Measurements from ENCODE around the gene TLX1.

TLX1 gene

GRCh38 chr10:101095550-101096213, 35.4 kb upstream of the TLX1 start:
- TF ChIP-seq MAX (IDR thresholded peaks at IDR 0.05; ENCODE audit: low read depth, low read length) (0 out of 2 replicates have a peak, but pooled peaks have one; percentile 12), MYC (IDR thresholded peaks at IDR 0.05; ENCODE audit: low read depth, low read length) (no peak), POLR2A (IDR thresholded peaks at IDR 0.05; ENCODE audit: extremely low read depth, insufficient read length) (no peak), CTCF (IDR thresholded peaks at IDR 0.05; ENCODE audit: low read depth, low read length) (peak; percentile 97)

GRCh38 chr10:101096378-101096777, 34.7 kb upstream of the TLX1 start:
- DNase-seq (ENCODE audit: low read depth) = no peak
- no peak for TF ChIP-seq MAX (IDR thresholded peaks at IDR 0.05; ENCODE audit: low read depth, low read length)
- TF ChIP-seq CTCF (IDR thresholded peaks at IDR 0.05; ENCODE audit: low read depth, low read length) = no peak
- TF ChIP-seq MYC (IDR thresholded peaks at IDR 0.05; ENCODE audit: low read depth, low read length) = no peak
- TF ChIP-seq POLR2A (IDR thresholded peaks at IDR 0.05; ENCODE audit: extremely low read depth, insufficient read length) = no peak

More at GRCh38 chr10:101095550-101096213, 35.4 kb upstream of the TLX1 start:
- peak; percentile 68 for DNase-seq (ENCODE audit: low read depth)
- H3K4me3 ChIP-seq (ENCODE audit: low read depth, low read length) = no peak overlapping the region

GRCh38 chr10:101097881-101098280, 33.2 kb upstream of the TLX1 start:
- DNase-seq (ENCODE audit: low read depth) = no peak
- no peak for TF ChIP-seq MAX (IDR thresholded peaks at IDR 0.05; ENCODE audit: low read depth, low read length)
- no peak for TF ChIP-seq MYC (IDR thresholded peaks at IDR 0.05; ENCODE audit: low read depth, low read length)
- no peak for TF ChIP-seq POLR2A (IDR thresholded peaks at IDR 0.05; ENCODE audit: extremely low read depth, insufficient read length)
- no peak for TF ChIP-seq CTCF (IDR thresholded peaks at IDR 0.05; ENCODE audit: low read depth, low read length)
- no peak overlapping the region for H3K4me3 ChIP-seq (ENCODE audit: low read depth, low read length)

More at GRCh38 chr10:101096378-101096777, 34.7 kb upstream of the TLX1 start:
- H3K4me3 ChIP-seq (ENCODE audit: low read depth, low read length) = no peak overlapping the region

GRCh38 chr10:101099901-101100300, 31.2 kb upstream of the TLX1 start:
- TF ChIP-seq MAX (IDR thresholded peaks at IDR 0.05; ENCODE audit: low read depth, low read length) = no peak
- no peak for TF ChIP-seq POLR2A (IDR thresholded peaks at IDR 0.05; ENCODE audit: extremely low read depth, insufficient read length)
- no peak for TF ChIP-seq CTCF (IDR thresholded peaks at IDR 0.05; ENCODE audit: low read depth, low read length)
- no peak for TF ChIP-seq MYC (IDR thresholded peaks at IDR 0.05; ENCODE audit: low read depth, low read length)
- DNase-seq (ENCODE audit: low read depth) = no peak

GRCh38 chr10:101101372-101101881, 29.7 kb upstream of the TLX1 start:
- TF ChIP-seq CTCF (IDR thresholded peaks at IDR 0.05; ENCODE audit: low read depth, low read length) (peak; percentile 8), MAX (IDR thresholded peaks at IDR 0.05; ENCODE audit: low read depth, low read length) (no peak)
- H3K4me3 ChIP-seq (ENCODE audit: low read depth, low read length) = no peak overlapping the region
- DNase-seq (ENCODE audit: low read depth) = no peak

More at GRCh38 chr10:101099901-101100300, 31.2 kb upstream of the TLX1 start:
- H3K4me3 ChIP-seq (ENCODE audit: low read depth, low read length) = no peak overlapping the region

Data from NB4 (cell line).